ENCODE measurements around the gene S100PBP.

- TF ChIP-seq CTCF (conservative IDR thresholded peaks at IDR 0.05) = no peak
- no peak for TF ChIP-seq ZFX (IDR thresholded peaks at IDR 0.05)
Observed at GRCh38 chr1:32884032-32884372, 66.5 kb downstream of the S100PBP start.
